Uterus (tissue), 2 donors: ENCODE measurements around the gene AGFG1.

Source experiments
- CTCF ChIP-seq, 4 experiments: fragments of 200-600 bp in 2 of 4; fragments of 450-650 bp in 2 of 4; sonication (generic) in 2 of 4; IDR thresholded peaks; one replicate each; pipeline ENCODE4 v1.5.1; 2016 to 2019; ENCODE audit warnings: antibody characterized with exemption in 4 of 4, mild to moderate bottlenecking in 2 of 4, moderate library complexity in 1 of 4
- POLR2A ChIP-seq, 2 donors: fragments of 450-650 bp; IDR thresholded peaks; one replicate each; pipeline ENCODE4 v1.6.1; 2016; ENCODE audit warnings: antibody characterized with exemption in 2 of 2, mild to moderate bottlenecking in 1 of 2, moderate library complexity in 1 of 2

DNA sequence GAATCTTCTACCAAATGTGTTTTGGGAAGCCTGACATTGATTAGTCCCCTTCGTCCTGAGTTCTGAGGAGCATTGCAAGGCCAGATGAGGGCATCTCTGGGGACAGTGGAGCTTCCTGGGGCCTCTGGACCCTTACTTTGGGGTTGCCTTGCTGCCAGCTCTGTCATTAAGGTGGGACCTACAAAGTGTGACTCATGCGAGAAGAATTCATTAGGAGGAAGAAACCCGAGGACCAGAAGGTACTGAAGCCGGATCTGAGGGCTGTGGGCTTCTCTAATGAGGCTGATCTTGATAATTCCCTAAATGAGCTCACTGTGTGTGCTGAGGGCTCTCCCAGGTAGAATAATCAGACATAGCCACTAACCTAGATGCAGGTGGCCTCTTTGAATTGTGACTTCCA, 126.0 kb downstream of the AGFG1 start:
- TF ChIP-seq CTCF (IDR thresholded peaks at IDR 0.05) (no peak), POLR2A (IDR thresholded peaks at IDR 0.05) (no peak)
